ENCODE results near the gene POLR1H. TPM values are rescaled to one million over a fixed set of nuclear protein-coding genes. Genes with fewer than 3 reads are reported as not detected.
A peak's percentile ranks its signal among the peaks of the same experiment; 100 is the strongest.

Gene POLR1H
- total RNA-seq, 4 donors from 2014 or later, result 22.5 to 39.2 (median 24.9) TPM

- no peak for ATAC-seq (ENCODE audit: low FRiP score)
- TF ChIP-seq CTCF (IDR thresholded peaks at IDR 0.05), result no peak
- no peak for DNase-seq (ENCODE audit: low spot score)
Measured at GRCh38 chr6:30096829-30097228, 35.8 kb downstream of the POLR1H start.

GRCh38 chr6:30097902-30098768 is 37.1 kb downstream of the POLR1H start:
- no peak for TF ChIP-seq CTCF (IDR thresholded peaks at IDR 0.05)
- ATAC-seq (ENCODE audit: low FRiP score) (no peak), DNase-seq (ENCODE audit: low spot score) (no peak)

- ATAC-seq (ENCODE audit: low FRiP score) (no peak), DNase-seq (ENCODE audit: low spot score) (no peak)
- TF ChIP-seq CTCF (IDR thresholded peaks at IDR 0.05), result no peak
Measured at GRCh38 chr6:30100154-30100553, 39.1 kb downstream of the POLR1H start.

- ATAC-seq (ENCODE audit: low FRiP score) (peak; percentile 54), DNase-seq (ENCODE audit: low spot score) (no peak)
- no peak for TF ChIP-seq CTCF (IDR thresholded peaks at IDR 0.05)
Measured at GRCh38 chr6:30100585-30101443, 39.7 kb downstream of the POLR1H start.

GRCh38 chr6:30101444-30102413 is 40.7 kb downstream of the POLR1H start:
- TF ChIP-seq CTCF (IDR thresholded peaks at IDR 0.05), result no peak
- peak; percentile 93 for ATAC-seq (ENCODE audit: low FRiP score)
- DNase-seq (ENCODE audit: low spot score), result peak; percentile 71

- DNase-seq (ENCODE audit: low spot score) (no peak), ATAC-seq (ENCODE audit: low FRiP score) (peak; percentile 33)
- TF ChIP-seq CTCF (IDR thresholded peaks at IDR 0.05), result no peak
Measured at GRCh38 chr6:30102414-30102969, 41.4 kb downstream of the POLR1H start.
